ENCODE measurements around the gene ITFG1. TPM values are rescaled to one million over a fixed set of nuclear protein-coding genes. Genes with fewer than 3 reads are reported as not detected.
A peak's percentile ranks its signal among the peaks of the same experiment; 100 is the strongest.

ITFG1 gene
- polyA plus RNA-seq, 3 donors = 28.9 to 62.5 (median 35.3) TPM

- peak overlapping the region; percentile 51 for H3K9ac ChIP-seq (ENCODE audit: insufficient read depth, low read length, poor library complexity, severe bottlenecking)
- 67% methylated on average over 6 of the region's 10 CpGs for WGBS (ENCODE audit: insufficient coverage)
- no peaks in the 10 kb centered on the region for H3K27me3 ChIP-seq (ENCODE audit: control insufficient read depth in 2 of 2, insufficient read depth in 2 of 2, low read length in 2 of 2)
- intact Hi-C loops (cut with micrococcal nuclease) = no loop called here
- peaks cover 8 to 33% of the 10 kb centered on the region in 2 donors for H3K9me3 ChIP-seq (replicated peaks in 1 of 2; ENCODE audit: control insufficient read depth in 1 of 2, insufficient read depth in 1 of 2, low read length in 2 of 2)
- Mint-ChIP-seq H3K27ac (peak overlapping the region; percentile 84 to 97 (median 94)), H3K4me1 (peaks cover 28% of the 10 kb centered on the region), H3K4me3 (peak overlapping the region; percentile 79 to 92), H3K27me3 (ENCODE audit: low read depth in 3 of 3) (peaks cover 0 to 1% (median 0%) of the 10 kb centered on the region in 3 donors), H3K36me3 (peaks cover 24 to 29% of the 10 kb centered on the region in 2 donors), H3K9me3 (peaks cover 9 to 34% (median 29%) of the 10 kb centered on the region in 7 donors)
- H4K20me1 ChIP-seq (ENCODE audit: insufficient read depth, low read length) = no peaks in the 10 kb centered on the region
- H3K4me1 ChIP-seq (ENCODE audit: control insufficient read depth in 1 of 2, insufficient read depth in 2 of 2, low read length in 2 of 2) = peaks cover 26 to 35% of the 10 kb centered on the region in 2 donors
- TF ChIP-seq, protein P1, sequence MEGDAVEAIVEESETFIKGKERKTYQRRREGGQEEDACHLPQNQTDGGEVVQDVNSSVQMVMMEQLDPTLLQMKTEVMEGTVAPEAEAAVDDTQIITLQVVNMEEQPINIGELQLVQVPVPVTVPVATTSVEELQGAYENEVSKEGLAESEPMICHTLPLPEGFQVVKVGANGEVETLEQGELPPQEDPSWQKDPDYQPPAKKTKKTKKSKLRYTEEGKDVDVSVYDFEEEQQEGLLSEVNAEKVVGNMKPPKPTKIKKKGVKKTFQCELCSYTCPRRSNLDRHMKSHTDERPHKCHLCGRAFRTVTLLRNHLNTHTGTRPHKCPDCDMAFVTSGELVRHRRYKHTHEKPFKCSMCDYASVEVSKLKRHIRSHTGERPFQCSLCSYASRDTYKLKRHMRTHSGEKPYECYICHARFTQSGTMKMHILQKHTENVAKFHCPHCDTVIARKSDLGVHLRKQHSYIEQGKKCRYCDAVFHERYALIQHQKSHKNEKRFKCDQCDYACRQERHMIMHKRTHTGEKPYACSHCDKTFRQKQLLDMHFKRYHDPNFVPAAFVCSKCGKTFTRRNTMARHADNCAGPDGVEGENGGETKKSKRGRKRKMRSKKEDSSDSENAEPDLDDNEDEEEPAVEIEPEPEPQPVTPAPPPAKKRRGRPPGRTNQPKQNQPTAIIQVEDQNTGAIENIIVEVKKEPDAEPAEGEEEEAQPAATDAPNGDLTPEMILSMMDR (IDR thresholded peaks at IDR 0.05) = no peak
- H3K36me3 ChIP-seq (replicated peaks in 1 of 2; ENCODE audit: control insufficient read depth in 1 of 2, insufficient read depth in 2 of 2, low read length in 2 of 2) = peaks cover 5 to 26% of the 10 kb centered on the region in 2 donors
- peak overlapping the region; percentile 75 for H3K4me2 ChIP-seq (replicated peaks; ENCODE audit: extremely low read depth, low read length, poor library complexity, severe bottlenecking)
- H2AFZ ChIP-seq (ENCODE audit: insufficient read depth, low read depth, low read length, poor library complexity, severe bottlenecking) = peak overlapping the region; percentile 82
- peak; percentile 44 to 65 (median 60) for DNase-seq
- peak overlapping the region; percentile 70 to 85 for H3K27ac ChIP-seq (ENCODE audit: low read depth in 1 of 2, low read length in 2 of 2)
- H3K79me2 ChIP-seq (ENCODE audit: insufficient read depth, low read length) = peaks cover 66% of the 10 kb centered on the region
- H3K4me3 ChIP-seq (replicated peaks in 1 of 3; ENCODE audit: low read depth in 2 of 3, low read length in 3 of 3) = peak overlapping the region; percentile 37 to 77 (median 52)
These were observed 31.8 kb upstream of the ITFG1 start for GRCh38 chr16:47492428-47493377.

DNA sequence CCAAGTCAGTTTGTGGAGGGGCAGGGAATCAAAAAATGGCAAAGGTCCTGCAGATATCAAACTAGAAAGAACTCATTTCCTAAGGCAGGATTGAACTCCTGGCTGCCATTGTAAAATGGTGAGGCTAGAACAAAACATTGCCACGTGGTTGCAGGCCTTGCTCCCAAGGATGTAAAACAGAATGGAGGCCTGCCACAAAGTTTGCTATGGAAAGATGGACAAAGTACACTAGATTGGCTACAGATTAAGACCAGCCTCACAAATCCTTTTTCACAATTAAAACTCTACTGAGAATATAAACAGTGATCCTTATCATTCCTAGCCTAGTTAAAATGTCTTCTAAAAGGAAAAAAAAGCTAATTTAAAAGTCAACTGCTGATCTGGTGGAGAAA lies 31.2 kb upstream of the ITFG1 start:
- intact Hi-C loops (cut with micrococcal nuclease) = no loop called here
- H3K9ac ChIP-seq (ENCODE audit: insufficient read depth, low read length, poor library complexity, severe bottlenecking) = peak overlapping the region; percentile 51

More for the DNA sequence above, 31.2 kb upstream of the ITFG1 start:
- H3K27me3 Mint-ChIP-seq (ENCODE audit: low read depth in 3 of 3) = peaks cover 0 to 1% (median 0%) of the 10 kb centered on the region in 3 donors
- peaks cover 26 to 35% of the 10 kb centered on the region in 2 donors for H3K4me1 ChIP-seq (ENCODE audit: control insufficient read depth in 1 of 2, insufficient read depth in 2 of 2, low read length in 2 of 2)
- peak overlapping the region in 1 of 3 experiments; percentile 77 for H3K4me3 ChIP-seq (replicated peaks in 1 of 3; ENCODE audit: low read depth in 2 of 3, low read length in 3 of 3)
- H3K9me3 Mint-ChIP-seq = peaks cover 9 to 36% (median 30%) of the 10 kb centered on the region in 7 donors
- H3K4me3 Mint-ChIP-seq = peak overlapping the region in 1 of 2 donors; percentile 79
- peaks cover 28% of the 10 kb centered on the region for H3K4me1 Mint-ChIP-seq
- H3K27me3 ChIP-seq (ENCODE audit: control insufficient read depth in 2 of 2, insufficient read depth in 2 of 2, low read length in 2 of 2) = no peaks in the 10 kb centered on the region
- H3K9me3 ChIP-seq (replicated peaks in 1 of 2; ENCODE audit: control insufficient read depth in 1 of 2, insufficient read depth in 1 of 2, low read length in 2 of 2) = peaks cover 8 to 36% of the 10 kb centered on the region in 2 donors
- H3K36me3 Mint-ChIP-seq = peaks cover 23 to 25% of the 10 kb centered on the region in 2 donors
- peak overlapping the region; percentile 84 to 97 (median 94) for H3K27ac Mint-ChIP-seq
- H3K4me2 ChIP-seq (replicated peaks; ENCODE audit: extremely low read depth, low read length, poor library complexity, severe bottlenecking) = peak overlapping the region; percentile 75
- H2AFZ ChIP-seq (ENCODE audit: insufficient read depth, low read depth, low read length, poor library complexity, severe bottlenecking) = peak overlapping the region; percentile 82
- no peak for DNase-seq
- no peaks in the 10 kb centered on the region for H4K20me1 ChIP-seq (ENCODE audit: insufficient read depth, low read length)
- 100% methylated on average over 1 of the region's 1 CpG for WGBS (ENCODE audit: insufficient coverage)
- TF ChIP-seq, protein P1 (IDR thresholded peaks at IDR 0.05) = no peak
- H3K27ac ChIP-seq (ENCODE audit: low read depth in 1 of 2, low read length in 2 of 2) = peak overlapping the region; percentile 70 to 85
- H3K79me2 ChIP-seq (ENCODE audit: insufficient read depth, low read length) = peaks cover 69% of the 10 kb centered on the region
- peaks cover 0 to 23% of the 10 kb centered on the region in 2 donors for H3K36me3 ChIP-seq (replicated peaks in 1 of 2; ENCODE audit: control insufficient read depth in 1 of 2, insufficient read depth in 2 of 2, low read length in 2 of 2)

Data from CD14-positive monocyte (primary cell).